NCI-H2171 treated with DMSO at 0.1 percent for 48 hours (cell line): ENCODE measurements around the gene CYP4F12.

Experiments
- DNase-seq: peaks from one replicate; lab custom pipeline; 2025; lab: John Stamatoyannopoulos, UW

CYP4F12 gene, protein sequence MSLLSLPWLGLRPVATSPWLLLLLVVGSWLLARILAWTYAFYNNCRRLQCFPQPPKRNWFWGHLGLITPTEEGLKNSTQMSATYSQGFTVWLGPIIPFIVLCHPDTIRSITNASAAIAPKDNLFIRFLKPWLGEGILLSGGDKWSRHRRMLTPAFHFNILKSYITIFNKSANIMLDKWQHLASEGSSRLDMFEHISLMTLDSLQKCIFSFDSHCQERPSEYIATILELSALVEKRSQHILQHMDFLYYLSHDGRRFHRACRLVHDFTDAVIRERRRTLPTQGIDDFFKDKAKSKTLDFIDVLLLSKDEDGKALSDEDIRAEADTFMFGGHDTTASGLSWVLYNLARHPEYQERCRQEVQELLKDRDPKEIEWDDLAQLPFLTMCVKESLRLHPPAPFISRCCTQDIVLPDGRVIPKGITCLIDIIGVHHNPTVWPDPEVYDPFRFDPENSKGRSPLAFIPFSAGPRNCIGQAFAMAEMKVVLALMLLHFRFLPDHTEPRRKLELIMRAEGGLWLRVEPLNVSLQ

DNA sequence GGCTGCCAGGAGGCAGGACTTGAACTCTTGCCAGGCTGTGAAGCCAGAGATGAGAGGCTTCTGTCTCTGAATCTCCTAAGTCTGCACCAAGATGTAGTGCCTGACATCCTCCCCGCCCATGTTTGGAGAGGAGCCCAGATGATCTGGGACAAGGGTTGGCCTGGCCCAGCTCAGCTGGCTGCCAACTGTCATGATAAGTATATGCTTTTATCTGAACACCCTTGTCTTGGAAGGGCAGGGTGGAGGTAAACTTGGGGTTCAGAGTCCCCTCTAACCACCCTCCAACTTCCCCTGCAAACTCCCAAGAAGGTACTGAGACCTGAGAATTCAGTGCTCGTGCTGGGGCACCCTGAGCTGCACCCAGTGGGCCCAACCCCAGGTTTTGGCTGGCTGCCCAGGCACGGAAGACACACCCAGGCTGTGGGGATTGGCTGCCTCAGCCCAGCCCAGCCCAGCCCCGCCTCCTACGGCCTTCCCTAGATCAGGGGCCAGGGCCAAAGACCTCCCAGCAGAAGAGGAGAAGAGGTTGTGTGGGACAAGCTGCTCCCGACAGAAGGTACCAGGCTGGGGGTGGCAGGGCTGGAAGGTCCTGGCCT lies at the start of gene CYP4F12:
CYP4F12 (plus strand) TSS at position 508 of the 596 bp plus-strand sequence. CDS start 443 bp downstream, outside the sequence.
- no peak for DNase-seq

DNA sequence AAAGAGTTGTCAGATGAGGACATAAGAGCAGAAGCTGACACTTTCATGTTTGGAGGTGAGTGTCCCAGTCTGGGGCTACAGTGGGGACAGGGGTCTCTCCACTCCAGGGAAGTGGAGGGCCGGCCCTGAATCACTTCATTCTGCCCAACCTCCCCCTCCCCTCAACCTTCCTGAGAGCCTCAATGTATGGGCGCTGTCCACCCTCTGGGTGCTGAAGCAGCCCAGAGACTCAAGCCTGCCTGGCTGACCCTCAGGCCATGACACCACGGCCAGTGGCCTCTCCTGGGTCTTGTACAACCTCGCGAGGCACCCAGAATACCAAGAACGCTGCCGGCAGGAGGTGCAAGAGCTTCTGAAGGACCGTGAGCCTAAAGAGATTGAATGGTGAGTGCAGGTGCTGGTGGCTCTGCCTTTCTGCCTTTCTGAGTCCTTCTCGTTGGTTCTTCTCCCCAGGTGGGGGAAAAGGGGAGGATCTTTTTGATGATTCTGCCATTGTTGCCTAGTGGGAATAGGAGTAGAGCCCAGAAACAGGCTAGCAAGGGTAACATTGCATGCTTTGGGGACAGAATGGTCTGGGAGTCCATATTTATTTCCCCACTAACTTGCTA lies 49.1 kb upstream of the CYP4F12 start:
- DNase-seq = no peak

DNA sequence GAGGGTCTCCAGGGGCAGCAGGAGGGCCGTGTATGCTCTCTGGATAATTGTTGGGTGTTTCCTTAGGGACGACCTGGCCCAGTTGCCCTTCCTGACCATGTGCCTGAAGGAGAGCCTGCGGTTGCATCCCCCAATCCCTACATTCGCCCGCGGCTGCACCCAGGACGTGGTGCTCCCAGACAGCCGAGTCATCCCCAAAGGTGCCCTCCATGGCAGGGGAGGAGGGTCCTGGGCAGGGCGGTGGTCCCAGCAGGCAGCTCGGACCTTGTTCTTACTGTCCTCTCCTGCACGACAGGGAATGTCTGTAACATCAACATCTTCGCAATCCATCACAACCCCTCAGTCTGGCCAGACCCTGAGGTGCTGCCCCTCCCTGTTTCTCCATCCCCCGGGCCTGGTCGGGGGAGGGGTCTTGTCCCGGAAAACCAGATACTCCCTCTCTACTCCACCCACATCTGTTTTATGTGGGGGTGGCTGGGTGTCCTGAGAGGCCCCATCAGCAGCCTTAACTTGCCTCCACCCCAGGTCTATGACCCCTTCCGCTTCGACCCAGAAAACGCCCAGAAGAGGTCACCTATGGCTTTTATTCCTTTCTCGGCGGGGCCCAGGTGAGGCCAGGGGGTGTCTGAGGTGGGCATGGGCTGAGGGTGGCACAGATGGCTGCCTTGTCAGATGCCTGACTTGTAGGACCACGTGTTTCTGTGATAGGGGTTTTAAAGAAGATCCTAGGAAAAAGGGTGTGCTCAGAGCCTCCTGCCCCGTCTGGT lies 44.5 kb upstream of the CYP4F12 start:
- no peak for DNase-seq

DNA sequence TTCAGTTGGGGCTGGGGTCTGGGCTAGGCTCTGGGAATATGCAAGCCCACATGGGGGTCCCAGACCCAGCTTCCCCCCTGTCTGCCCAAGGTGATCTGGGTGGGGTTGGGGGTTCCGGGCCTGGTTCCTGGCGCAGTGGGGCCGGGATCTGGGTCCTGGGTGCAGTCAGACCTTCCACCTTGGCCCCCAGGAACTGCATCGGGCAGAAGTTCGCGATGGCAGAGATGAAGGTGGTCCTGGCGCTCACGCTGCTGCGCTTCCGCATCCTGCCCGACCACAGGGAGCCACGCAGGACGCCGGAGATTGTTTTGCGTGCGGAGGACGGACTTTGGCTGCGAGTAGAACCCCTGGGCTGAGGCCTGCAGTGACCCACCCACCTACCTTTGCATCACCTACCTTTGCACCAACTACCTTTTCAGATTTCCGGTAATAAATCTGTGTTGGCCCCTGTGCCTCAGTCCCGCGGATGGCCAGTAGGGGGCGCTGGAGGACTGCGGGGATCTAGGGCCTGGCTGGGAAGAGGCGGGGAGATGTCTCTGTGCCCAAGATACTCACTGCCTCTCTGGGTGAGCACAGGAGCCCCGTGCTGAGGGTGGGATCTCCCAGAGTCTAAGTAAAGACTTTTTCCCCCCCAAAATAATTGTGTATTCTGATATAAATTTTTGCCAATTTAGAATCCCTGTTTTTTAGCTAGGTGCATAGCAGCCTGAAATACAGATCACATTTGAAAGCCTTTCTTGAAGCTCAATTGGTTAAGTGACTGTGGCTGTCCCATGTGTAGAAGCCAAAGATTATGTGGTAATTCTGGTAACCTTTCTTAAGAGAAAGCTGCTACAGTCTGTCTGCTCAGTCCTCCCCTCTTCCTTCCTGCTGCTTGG lies 43.6 kb upstream of the CYP4F12 start:
- peak; percentile 22 for DNase-seq

DNA sequence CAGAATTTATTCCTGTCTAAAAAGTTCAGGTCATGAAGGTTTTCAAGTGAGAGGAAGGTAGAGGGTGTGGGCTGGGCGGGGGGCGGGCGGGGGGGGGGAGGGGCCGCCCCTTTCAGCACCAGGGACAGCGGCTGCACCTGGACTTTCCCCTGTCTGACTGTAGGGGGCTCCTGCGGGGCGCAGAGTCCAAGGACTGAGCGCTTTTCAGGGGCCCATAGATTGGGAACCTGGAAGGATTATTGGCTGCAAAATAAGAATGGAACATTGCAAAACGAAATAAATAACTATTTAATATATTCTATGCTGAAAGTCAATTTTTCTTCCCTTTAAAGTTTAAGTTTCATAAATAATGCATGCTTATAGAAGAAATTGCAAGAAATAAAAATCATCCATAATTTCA lies 41.1 kb upstream of the CYP4F12 start:
- DNase-seq = no peak

DNA sequence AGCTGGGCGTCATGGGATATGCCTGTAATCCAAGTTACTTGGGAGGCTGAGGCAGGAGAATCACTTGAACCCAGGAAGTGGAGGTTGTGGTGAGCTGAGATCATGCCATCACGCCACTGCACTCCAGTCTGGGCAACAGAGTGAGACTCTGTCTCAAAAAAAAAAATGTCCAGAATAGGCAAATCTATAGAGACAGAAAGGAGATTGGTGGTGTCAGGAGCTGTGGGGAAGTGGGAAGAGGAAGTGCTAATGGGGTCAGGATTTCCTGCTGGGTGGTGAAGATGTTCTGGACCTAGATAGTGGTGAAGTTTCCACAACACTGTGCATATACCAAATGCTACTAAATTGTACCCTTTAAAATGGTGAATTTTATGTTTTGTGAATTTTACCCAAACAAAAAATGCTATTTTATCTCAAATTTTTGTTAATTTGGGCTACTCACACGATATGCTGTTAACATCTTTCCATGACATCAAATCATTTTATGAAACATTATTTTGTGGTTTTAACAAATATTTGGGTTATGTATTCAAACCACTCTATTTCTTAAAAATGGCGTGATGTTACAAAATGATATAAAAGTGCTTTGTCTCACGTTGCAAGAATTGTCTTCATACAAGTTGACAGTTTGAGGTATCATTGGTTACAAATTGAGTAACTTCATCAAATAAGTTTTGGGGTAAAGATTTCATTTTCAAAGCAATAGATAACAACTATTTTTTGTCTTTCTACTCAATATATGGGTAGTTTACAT lies 39.6 kb upstream of the CYP4F12 start:
- no peak for DNase-seq

DNA sequence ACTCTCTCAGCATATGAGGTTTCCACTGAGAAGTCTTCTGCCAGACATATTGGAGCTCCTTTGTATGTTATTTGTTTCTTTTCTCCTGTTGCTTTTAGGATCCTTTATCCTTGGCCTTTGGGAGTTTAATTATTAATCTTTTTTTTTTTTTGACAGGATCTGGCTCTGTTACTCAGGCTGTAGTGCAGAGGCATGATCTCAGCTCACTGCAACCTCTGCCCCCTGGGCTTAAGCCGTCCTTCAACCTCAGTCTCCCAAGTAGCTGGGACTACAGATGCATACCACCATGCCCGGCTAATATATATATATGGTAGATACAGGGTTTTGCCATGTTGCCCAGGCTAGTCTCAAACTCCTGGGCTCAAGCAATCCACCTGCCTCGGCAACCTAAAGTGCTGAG lies 38.8 kb upstream of the CYP4F12 start:
- no peak for DNase-seq

DNA sequence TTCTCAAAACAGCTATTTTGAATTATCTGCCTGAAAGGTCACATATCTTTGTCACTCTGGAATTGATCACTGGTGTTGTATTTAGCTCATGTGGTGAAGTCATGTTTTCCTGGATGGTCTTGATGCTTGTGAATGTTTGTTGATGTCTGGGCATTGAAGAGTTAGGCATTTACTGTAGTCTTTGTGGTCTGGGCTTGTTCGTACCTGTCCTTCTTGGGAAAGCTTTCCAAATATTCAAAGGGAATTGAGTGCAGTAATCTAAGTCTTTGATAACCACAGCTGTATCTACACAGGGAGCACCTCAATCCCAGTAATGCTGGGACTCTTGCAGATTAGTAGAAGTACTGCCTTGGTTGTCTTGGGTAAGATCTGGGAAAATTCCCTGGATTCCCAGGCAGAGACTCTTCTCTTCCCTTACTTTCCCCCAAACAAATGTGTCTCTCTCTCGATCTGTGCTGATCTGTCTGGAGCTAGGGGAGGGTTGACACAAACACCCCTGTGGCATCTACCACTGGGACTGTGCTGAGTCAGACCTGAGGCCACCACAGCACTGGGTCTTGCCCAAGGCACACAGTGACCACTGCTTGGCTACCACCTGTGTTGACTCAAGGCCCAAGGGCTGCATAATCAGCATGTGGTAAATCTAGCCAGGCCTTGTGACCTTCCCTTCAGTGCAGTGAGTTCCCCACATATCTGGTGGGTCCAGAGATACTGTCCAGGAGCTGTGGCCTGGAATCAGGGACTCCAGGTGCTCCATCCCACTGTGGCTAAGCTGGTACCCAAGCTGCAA lies 37.7 kb upstream of the CYP4F12 start:
- DNase-seq = no peak

DNA sequence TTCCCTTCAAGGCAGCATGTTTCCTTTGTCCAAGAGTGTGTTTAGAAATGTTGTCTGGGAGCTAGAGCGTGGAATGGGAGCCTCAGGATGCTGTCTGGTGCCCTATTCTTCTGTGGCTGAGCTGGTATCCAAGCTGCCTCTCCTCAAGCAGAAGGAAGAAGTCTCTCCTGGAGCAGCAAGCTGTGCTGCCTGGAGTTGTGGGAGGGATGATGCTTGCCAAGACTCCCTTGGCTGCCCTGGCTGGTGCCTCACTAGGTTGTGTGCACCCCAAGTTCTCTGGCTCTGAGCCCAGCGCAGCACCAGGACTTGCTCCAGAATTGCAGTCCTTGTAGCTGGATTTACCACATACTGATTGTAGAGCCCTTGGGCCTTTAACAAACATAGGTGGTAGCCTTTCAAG lies 36.9 kb upstream of the CYP4F12 start:
- no peak for DNase-seq

DNA sequence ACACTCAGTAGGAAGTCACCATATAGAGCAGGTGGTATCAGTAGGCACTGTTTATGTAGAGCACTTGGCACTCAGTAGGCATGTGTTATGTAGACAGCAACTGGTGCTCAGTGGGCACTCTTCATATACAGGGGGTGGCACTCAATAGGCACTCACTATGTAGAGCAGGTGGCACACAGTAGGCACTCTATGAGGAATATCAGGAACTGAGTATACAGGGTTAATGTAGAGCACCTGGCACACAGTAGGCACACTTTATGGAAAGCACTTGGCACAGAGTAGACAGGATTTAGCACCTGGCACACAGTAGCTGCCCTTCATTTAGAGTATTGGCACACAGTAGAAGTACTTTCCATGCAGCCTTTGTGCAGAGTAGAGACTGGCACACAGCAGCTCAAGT lies 33.3 kb upstream of the CYP4F12 start:
- DNase-seq = no peak

DNA sequence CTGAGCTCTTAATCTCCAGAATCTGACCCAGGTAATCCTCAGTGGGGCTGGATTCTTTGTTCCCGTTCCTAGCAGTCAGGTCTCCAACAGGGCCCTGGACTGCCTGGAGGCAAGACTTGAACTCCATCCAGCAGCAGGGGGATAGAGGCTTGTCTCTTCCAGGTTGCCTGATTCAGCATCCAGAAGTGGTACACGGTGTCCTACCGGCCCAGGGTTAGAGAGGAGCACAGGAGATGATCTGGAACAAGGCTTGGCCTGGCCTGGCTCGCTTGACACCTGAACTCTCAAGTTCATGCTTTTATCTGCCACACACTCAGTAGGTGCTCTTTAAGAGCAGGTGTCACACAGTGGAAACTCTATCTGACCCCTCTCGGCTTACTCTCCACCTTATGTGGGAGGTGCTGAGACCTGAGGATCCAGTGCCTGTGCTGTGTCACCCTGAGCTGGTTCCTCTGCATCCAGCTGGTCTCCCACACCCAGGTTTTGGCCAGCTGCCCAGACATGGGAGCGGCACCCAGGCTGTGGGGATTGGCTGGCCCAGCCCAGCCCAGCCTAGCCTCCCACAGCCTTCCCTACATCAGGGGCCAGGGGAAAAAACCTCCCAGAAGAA lies 32.5 kb upstream of the CYP4F12 start, which contains the start of gene CYP4F3:
CYP4F3 (plus strand) TSS at position 604 of the 610 bp plus-strand sequence. CDS start 519 bp downstream, outside the sequence.
- DNase-seq = peak; percentile 3

DNA sequence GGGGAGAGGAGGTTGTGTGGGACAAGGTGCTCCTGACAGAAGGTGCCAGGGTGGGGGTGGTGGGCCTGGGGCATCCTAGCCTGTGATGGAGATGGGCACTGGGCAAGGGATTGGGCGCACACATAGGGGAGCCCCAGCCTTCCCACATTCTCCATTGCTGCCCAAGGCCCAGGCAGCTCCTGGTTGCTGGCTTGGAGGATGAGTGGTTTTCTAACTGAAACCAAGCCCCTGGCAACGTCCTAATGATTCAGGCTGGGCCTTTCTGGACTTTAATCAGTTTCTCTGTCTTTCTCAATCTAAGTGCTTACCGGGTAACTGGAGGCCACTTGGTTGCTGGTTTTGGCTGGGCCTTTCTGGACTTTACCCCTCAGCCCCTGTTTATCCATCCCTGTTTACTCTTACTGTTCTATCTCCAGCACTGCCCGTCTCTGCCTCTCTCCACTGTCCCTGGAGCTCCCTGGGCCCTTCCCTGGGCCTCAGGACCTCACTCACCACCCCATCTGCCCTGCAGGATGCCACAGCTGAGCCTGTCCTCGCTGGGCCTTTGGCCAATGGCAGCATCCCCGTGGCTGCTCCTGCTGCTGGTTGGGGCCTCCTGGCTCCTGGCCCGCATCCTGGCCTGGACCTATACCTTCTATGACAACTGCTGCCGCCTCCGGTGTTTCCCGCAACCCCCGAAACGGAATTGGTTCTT lies 31.8 kb upstream of the CYP4F12 start:
- no peak for DNase-seq

DNA sequence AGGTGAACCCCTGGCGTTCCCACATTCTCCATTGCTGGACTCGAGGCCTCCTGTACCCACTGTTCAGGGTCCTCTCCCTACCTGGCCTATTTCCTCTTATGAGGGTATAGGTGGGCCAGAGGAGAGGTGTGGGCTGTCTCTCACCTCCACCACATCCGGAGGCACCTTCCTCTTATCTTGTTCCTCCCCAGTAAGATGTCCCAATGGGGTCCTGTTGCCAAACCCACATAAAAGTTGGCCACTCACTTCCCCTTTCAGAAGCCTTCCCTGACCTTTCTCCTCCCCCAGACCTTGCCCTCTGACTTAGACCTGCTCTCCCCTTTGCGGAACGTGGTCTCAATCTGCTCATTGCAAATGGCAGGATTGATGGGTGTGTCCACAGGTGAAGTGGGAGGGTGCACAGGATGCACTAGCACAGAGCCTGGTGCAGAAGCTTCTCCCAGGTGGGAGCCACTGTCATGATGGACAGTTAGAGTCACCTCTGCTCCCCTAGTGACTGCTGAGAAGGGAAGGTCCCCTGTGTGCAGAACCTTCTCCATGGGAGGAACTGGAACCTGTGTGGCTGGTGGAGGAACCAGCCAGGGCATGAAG lies 30.9 kb upstream of the CYP4F12 start:
- no peak for DNase-seq

DNA sequence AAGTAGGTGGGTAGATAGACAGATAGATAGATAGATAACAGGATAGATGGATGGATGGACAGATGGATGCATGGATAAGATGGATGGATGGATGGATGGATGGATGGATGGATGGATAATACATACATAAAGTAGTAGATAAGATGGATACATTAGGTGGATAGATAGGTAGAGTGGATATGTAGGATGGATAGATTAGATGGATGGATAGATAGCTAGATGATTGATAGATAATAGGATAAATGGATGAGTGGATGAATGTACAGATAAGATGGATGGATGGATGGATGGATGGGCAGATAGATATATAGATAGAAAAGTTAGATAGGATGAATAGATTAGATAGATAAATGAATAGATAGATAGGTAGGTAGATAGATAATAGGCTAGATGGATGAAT lies 30.1 kb upstream of the CYP4F12 start:
- DNase-seq = no peak

DNA sequence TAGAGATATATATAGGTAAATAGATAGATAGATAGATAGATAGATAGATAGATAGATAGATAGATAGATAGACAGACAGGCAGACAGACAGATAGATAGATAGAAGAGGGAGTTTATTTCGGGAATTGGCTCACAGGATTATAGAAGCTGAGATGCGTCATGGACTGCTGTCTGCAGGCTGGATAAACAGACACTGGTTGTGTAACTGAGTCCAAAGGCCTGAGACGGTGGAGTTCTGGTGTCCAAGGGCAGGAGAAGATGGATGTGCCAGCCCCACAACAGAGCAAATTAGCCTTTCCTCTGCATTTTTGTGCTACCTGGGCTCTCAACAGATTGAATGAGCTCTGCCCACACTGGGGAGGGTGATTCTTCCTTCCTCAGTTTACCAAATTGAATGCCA lies 29.5 kb upstream of the CYP4F12 start:
- no peak for DNase-seq

DNA sequence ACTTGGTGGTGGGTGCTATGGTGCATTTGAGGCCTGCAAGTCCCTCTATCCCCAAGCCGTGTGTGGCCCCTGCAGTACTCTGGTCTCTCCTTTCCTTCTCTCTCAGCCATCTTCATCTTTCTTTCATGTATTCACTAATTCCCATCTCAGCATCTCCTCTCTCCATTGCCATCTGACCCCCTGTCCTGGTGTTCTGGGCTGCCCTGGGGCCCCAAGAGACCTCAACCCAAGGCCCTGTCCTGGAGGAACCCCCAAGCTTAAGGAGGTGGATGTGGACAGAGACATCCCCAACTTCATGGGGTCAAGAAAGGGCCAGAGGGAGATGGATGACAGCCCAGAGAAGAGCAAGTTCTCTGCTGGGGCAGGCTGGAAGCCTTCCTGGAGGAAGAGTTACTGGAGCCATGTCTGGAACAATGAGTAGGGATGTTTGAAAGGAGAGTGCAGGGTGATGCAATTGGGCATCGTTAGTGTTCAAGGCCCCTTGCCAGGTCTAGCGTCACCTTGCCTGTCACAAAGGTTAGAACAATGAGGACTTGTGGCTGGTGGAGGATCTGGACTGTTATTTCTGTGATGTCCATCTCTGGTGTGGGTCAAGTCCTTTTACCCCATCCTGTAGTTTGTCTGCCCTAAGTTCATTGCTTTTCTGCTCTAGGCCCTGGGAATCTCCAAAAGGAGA lies 28.7 kb upstream of the CYP4F12 start:
- no peak for DNase-seq

DNA sequence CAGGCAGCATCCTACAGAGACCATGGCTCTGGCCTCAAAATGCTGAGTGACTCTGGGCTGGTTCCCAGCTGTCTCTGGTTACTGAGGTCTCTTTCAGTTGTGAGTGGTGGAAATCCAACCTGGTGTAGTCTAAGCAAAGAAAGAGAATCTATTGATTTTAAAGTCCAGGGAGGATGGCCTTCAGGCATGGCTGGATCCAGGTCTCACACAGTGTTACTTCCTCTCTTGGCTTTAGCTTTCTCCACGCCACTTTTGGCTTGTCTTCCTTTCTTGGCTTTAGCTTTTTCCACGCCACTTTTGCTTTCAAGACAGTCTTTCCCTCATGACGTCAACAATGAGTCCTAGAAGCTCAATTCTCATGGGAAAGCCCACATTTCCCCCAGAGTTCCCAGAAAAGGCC lies 28.1 kb upstream of the CYP4F12 start:
- no peak for DNase-seq

DNA sequence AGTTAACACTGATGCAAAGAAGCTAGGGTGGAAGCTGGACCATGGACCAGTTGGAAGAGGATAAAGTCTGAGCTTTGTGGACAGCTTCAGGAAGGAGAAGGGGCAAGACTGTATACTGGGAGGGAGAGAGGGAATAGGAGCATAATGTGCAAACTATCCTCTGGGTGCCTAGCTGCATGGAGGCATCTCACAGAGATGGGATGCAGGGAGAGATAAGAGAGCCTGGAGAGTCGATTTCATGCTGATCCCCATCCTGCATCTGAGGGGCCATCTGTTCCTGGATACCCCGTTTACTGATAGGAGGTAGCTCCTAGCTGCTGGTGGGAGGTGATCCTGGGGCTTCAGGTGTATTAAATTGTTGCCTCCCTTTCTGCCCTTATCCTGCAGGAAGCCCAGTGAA lies 23.4 kb upstream of the CYP4F12 start:
- no peak for DNase-seq
